Measurements from ENCODE around the gene TBC1D3G.
"Not testable (repeated sequence)": the region's sequence is repeated elsewhere in the genome, so short reads cannot be mapped to it uniquely, and the experiment has no call there.

TBC1D3G gene

GRCh38 chr17:36323584-36323983 is at the start of gene TBC1D3G:
Gene TBC1D3G, plus strand, starts transcription at chr17:36323884. Its CDS starts 1,528 bp downstream, at chr17:36325412.
- DNase-seq: not testable (repeated sequence)

- DNase-seq: not testable (repeated sequence)
Observed at GRCh38 chr17:36283256-36283655, 40.4 kb upstream of the TBC1D3G start.

GRCh38 chr17:36284219-36284618 is 39.5 kb upstream of the TBC1D3G start:
- DNase-seq: not testable (repeated sequence)

- DNase-seq: not testable (repeated sequence)
Observed at GRCh38 chr17:36289965-36290612, 33.6 kb upstream of the TBC1D3G start.

GRCh38 chr17:36295161-36295560 is 28.5 kb upstream of the TBC1D3G start:
- not testable (repeated sequence) for DNase-seq

- DNase-seq: not testable (repeated sequence)
Observed at GRCh38 chr17:36315736-36316135, 7.9 kb upstream of the TBC1D3G start.

- not testable (repeated sequence) for DNase-seq
Observed at GRCh38 chr17:36362496-36362895, 38.8 kb downstream of the TBC1D3G start.

- DNase-seq: not testable (repeated sequence)
Observed at GRCh38 chr17:36375938-36376337, 52.3 kb downstream of the TBC1D3G start.
